VCaP (cell line): ENCODE results near the gene CDK5R1.
"Not testable (repeated sequence)": the region's sequence is repeated elsewhere in the genome, so short reads cannot be mapped to it uniquely, and the experiment has no call there.

Experiments
- H3K27ac ChIP-seq: fragments of 450-650 bp; 2 replicates; pipeline ENCODE4 v1.5.1; 2017
- CTCF ChIP-seq: fragments of 450-650 bp; conservative IDR thresholded peaks from 2 replicates; pipeline ENCODE4 v1.5.1; 2017; ENCODE audit warnings: mild to moderate bottlenecking, moderate library complexity

Gene CDK5R1

GRCh38 chr17:32445971-32446370 lies 40.8 kb upstream of the CDK5R1 start:
- no peak for TF ChIP-seq CTCF
- peak overlapping the region; percentile 96 for H3K27ac ChIP-seq

- no peak for TF ChIP-seq CTCF
- peak overlapping the region; percentile 96 for H3K27ac ChIP-seq
Measured at GRCh38 chr17:32446949-32447348, 39.8 kb upstream of the CDK5R1 start.

GRCh38 chr17:32449963-32450362 lies 36.8 kb upstream of the CDK5R1 start:
- no peak overlapping the region; the same call in 1 of the 2 replicates for H3K27ac ChIP-seq
- TF ChIP-seq CTCF: no peak

GRCh38 chr17:32450379-32450778 lies 36.4 kb upstream of the CDK5R1 start:
- H3K27ac ChIP-seq: not testable (repeated sequence)

- TF ChIP-seq CTCF: no peak
- H3K27ac ChIP-seq: no peak overlapping the region
Measured at GRCh38 chr17:32451879-32452278, 34.9 kb upstream of the CDK5R1 start.

- TF ChIP-seq CTCF: no peak
- H3K27ac ChIP-seq: no peak overlapping the region
Measured at GRCh38 chr17:32452281-32452680, 34.5 kb upstream of the CDK5R1 start.

GRCh38 chr17:32453370-32453769 lies 33.4 kb upstream of the CDK5R1 start:
- no peak overlapping the region for H3K27ac ChIP-seq
- TF ChIP-seq CTCF: no peak

GRCh38 chr17:32458371-32458770 lies 28.4 kb upstream of the CDK5R1 start:
- H3K27ac ChIP-seq: no peak overlapping the region
- TF ChIP-seq CTCF: no peak
